ENCODE results near the gene SH3BGRL2.

The SH3BGRL2 gene

GRCh38 chr6:79699606-79700005 lies 68.5 kb downstream of the SH3BGRL2 start:
- no peak for DNase-seq (ENCODE audit: low spot score)

- no peak for DNase-seq (ENCODE audit: low spot score)
These were observed 71.6 kb downstream of the SH3BGRL2 start for GRCh38 chr6:79702691-79703090.

- no peak for DNase-seq (ENCODE audit: low spot score)
These were observed 73.1 kb downstream of the SH3BGRL2 start for GRCh38 chr6:79704200-79704599.

GRCh38 chr6:79705456-79705995 lies 74.4 kb downstream of the SH3BGRL2 start:
- DNase-seq (ENCODE audit: low spot score): no peak

- DNase-seq (ENCODE audit: low spot score): no peak
These were observed 75.4 kb downstream of the SH3BGRL2 start for GRCh38 chr6:79706527-79706926.

- DNase-seq (ENCODE audit: low spot score): no peak
These were observed 76.5 kb downstream of the SH3BGRL2 start for GRCh38 chr6:79707621-79708020.

- DNase-seq (ENCODE audit: low spot score): no peak
These were observed 77.1 kb downstream of the SH3BGRL2 start for GRCh38 chr6:79708095-79708791.

GRCh38 chr6:79710127-79710526 lies 79.0 kb downstream of the SH3BGRL2 start:
- no peak for DNase-seq (ENCODE audit: low spot score)

- DNase-seq (ENCODE audit: low spot score): no peak
These were observed 80.0 kb downstream of the SH3BGRL2 start for GRCh38 chr6:79711167-79711566.

- DNase-seq (ENCODE audit: low spot score): no peak
These were observed 81.0 kb downstream of the SH3BGRL2 start for GRCh38 chr6:79712144-79712543.

GRCh38 chr6:79712616-79713135 lies 81.5 kb downstream of the SH3BGRL2 start:
- DNase-seq (ENCODE audit: low spot score): no peak

- DNase-seq (ENCODE audit: low spot score): peak; percentile 10
These were observed 82.7 kb downstream of the SH3BGRL2 start for GRCh38 chr6:79713701-79714322.

- DNase-seq (ENCODE audit: low spot score): no peak
These were observed 86.9 kb downstream of the SH3BGRL2 start for GRCh38 chr6:79717989-79718388.

GRCh38 chr6:79718509-79719247 lies 87.5 kb downstream of the SH3BGRL2 start:
- peak; percentile 33 for DNase-seq (ENCODE audit: low spot score)

GRCh38 chr6:79719248-79719960 lies 88.3 kb downstream of the SH3BGRL2 start:
- DNase-seq (ENCODE audit: low spot score): peak; percentile 43

- no peak for DNase-seq (ENCODE audit: low spot score)
These were observed 93.7 kb downstream of the SH3BGRL2 start for GRCh38 chr6:79724816-79725215.

GRCh38 chr6:79731471-79731870 lies 100.3 kb downstream of the SH3BGRL2 start:
- DNase-seq (ENCODE audit: low spot score): no peak

- DNase-seq (ENCODE audit: low spot score): no peak
These were observed 102.3 kb downstream of the SH3BGRL2 start for GRCh38 chr6:79733388-79733787.

GRCh38 chr6:79734374-79734773 lies 103.2 kb downstream of the SH3BGRL2 start:
- DNase-seq (ENCODE audit: low spot score): no peak

GRCh38 chr6:79735183-79735582 lies 104.1 kb downstream of the SH3BGRL2 start:
- DNase-seq (ENCODE audit: low spot score): no peak

GRCh38 chr6:79737172-79737571 lies 106.0 kb downstream of the SH3BGRL2 start:
- no peak for DNase-seq (ENCODE audit: low spot score)

GRCh38 chr6:79742030-79742429 lies 110.9 kb downstream of the SH3BGRL2 start:
- DNase-seq (ENCODE audit: low spot score): no peak
